Stimulated activated CD4-positive, alpha-beta T cell treated with anti-CD3 and anti-CD28 coated beads, Interleukin-4, amount 100 ng/mL, for 1 hour (primary cell): ENCODE measurements around the gene ATP11B.
A peak's percentile ranks its signal among the peaks of the same experiment; 100 is the strongest.

ENCODE experiments used
- DNase-seq: peaks from one replicate; pipeline ENCODE4 v3.0.0-alpha.2; 2020

The ATP11B gene

DNA sequence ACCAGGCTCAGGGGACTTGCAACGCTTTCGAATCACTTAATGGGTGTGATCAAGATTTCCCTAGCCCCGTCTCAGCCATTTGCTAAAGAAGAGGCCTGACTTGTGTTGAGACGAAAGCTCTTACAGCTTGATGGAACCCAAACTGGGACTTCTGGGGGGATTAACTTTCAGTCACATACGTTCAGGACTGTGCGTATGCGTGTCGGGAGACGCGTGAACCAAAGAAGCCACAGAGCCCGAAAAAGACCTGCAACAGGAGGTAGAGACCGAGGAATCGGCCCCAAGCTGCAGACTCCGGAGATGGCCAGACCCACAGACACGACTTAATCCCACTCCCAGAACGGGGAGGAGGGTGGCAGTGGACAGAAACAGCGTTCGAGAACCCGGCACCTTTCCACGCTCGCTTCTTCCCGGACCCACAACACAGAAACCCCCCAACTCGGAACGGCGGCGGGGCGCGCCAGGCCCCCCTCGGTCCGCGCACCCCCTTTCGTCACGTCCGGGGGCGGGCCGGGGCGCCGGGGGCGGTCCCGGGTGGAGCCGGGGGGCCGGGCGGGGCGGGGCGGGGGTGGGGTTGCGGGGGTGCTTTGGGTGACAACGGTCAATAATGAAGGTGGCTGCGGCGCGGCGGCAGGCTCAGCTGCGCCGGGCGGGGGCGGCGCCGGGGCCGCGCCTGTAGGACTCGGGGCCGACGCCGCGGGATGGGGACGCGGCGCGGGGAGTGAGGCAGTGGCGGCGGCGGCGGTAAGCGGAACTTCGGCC is at the start of gene ATP11B:
Gene ATP11B (plus strand): TSS at position 604 of the 762 bp plus-strand sequence. CDS start 256 bp downstream, outside the sequence.
- peak; percentile 78 for DNase-seq

DNA sequence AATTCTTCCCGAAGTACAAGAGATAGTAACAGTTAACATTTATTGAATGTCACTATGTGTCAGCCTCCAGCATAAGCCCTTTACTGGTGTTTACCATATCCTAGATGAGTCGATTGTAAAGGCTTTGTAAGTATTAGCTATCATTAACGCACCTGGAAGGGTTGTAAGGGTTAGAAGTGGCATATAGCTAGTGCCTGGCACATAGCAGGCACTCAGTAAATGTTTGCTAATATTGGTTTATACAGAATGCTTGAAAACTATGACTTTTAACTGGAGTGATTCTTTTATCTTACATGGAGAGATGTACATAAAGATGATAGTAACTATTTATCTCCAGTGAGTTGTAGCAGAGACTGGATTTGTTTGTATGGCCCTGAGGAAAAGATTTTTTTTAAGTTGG is 46.3 kb upstream of the ATP11B start:
- DNase-seq: no peak

DNA sequence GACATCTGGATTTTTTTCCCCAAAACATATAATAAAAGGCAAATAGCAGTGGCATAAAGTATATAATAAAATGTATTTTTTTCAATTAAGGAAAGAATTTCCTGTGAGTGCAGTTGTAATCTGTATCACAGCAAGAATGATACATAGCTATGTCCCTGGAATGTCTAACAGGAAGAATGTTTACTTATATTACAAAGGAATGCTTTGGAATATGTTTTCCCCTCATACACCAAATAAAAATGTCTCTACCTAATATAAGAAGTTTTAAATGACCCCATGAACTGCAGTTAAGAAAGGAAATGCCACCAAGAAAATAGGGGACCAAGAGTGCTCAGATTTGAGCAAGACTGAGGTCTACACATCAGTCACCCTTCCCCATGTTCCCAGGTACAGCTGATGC is 38.0 kb upstream of the ATP11B start:
- no peak for DNase-seq

DNA sequence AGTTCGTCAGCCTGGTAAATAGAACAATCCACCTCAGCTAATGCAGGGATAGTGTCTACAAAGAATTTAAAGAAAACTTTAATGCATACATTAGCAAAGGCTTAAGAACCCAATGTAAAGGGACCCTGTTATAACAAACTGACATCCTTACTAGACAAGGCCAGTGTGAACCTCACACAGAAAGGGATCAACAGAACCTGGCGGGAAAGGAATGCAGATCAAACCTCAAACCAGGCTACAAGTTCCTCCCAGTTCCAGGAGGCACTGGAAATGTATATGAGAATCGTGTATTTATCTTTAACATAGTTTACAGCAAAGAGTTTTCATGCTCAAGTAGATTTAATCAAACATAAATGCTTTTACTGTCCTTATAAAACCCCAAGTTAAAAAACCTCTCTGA is 37.6 kb upstream of the ATP11B start:
- DNase-seq: no peak

DNA sequence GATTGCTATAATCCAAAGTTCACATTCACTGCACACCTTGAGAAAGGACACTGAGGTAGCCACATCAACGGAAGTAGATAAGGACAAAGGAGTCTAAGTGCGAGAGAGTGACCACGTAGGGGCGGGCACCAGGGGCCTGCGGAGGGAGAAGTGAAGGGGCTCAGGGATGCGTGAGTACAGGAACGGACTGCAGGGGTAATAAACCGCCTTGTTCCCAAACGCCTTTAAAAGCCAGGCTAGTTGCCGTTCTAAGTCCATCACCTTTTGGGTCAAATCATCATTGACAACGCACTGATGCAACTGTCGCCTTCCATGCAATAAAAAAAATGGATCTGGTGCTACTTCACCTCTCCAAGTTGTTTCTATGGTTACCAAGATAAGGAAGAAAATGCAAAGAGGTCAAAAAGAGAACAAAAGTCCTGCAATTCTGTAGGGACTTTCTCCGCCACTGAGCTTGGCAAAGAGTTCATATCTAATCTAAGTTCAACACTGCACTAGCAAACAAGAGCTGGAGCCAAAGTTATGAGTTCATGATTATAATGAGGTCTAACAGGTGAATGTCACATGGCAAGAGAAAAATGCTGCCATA is 32.6 kb upstream of the ATP11B start:
- no peak for DNase-seq

DNA sequence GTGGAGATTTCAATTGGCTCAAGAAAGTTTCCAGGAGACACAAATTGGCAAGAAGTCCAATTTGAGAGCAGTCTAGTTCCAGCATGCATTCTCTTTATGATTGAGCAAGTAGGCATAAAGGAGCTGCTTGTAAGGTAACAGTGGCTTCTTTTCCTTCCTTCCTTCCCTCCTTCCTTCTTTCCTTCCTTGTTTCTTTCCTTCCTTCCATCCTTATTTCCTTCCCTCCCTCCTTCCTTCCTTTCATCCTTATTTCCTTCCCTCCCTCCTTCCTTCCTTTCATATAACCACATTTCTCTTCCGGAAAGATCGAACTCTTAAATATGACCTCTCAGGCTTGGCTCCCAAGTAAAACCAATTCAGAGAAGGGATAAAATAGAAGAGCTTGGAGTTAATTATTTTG is 29.4 kb upstream of the ATP11B start:
- DNase-seq: no peak

DNA sequence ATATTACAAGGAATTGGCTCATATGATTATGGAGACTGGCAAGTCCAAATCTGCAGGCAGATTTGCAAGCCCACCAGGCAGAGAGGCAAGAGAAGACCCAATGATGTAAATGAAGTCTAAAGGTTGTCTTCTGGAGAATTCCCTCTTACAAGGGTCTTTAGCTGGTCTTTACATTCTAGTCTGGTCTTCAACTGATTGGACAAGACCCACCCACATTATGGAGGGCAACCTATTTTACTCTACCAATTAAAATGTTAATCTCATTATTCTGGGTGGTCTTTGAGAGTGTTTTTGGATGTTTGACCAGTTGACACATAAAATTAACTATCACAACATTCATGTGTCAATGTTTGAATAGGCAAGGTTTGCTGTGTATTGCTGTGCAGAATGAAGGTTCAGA is 28.0 kb upstream of the ATP11B start:
- no peak for DNase-seq

DNA sequence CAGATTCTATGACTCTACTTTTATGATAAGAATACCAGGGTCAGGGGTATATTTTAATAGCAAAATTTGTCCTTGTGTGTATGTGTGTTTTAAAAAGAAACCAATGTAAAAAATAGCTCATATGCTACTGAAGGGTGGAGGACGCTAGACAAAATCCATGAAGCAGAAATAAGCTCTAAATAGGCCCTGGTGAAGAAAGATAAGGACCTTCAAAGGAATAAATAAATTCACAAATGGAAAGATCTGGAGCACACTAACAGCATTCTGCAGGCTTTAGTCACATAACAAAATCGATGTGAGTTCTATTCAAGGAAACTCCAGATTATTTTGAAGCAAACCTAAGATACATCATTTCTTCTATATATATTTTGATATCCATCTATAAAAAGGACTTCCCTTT is 27.2 kb upstream of the ATP11B start:
- DNase-seq: no peak

DNA sequence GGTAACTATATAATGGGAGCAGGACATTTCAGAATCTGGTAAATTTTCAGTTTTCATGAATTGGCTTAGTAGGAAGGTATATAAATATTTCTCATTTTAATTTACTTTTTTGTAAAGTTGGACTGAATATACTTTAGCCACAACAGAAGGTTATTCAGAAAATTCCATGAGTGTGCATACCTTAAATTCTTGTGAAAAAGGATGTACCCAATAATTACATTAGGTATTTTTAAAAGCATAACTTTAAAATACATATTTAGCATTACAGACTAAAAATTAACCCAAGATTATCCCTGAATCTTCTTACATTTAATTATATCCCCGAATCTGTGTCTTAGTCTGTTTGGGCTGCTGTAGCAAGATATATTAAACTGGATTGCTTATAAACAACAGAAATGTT is 24.9 kb upstream of the ATP11B start:
- no peak for DNase-seq

DNA sequence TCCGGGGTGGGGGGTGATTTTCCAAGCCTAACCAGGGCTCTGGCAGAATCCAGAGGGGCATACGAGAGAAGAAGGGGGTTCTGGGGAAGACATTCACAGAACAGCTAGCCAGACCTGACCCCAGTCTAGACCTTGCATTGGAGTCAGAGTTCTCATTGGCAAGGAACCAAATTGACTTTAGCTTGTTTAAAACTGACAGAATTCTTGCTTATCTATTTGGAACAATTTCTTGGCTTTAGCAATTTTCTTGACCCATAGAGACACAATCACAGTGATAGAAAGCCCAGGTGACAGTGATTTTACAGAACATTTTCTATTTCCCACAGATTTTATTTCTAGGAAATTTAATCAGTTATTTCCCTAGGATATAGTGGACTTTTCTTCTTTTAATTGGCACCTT is 23.6 kb upstream of the ATP11B start:
- DNase-seq: no peak

DNA sequence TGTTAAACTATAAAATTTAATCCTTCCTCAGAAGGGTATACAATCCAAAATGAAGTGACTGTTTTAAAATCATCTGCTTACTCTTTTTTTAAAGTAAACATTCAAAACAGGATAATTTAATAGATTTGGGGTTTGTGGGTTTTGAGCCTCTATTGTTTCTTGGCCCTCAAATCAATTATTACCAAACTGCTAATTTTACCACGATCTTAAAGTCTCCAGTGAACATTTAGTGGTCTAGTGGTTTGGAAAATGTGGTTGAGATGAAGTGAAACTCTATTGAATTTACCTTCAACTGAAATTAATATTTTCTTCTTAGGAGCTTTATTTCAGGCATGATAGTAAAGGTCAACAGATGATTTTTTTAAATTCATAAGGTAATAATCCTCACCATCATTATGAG is 11.2 kb upstream of the ATP11B start:
- no peak for DNase-seq

DNA sequence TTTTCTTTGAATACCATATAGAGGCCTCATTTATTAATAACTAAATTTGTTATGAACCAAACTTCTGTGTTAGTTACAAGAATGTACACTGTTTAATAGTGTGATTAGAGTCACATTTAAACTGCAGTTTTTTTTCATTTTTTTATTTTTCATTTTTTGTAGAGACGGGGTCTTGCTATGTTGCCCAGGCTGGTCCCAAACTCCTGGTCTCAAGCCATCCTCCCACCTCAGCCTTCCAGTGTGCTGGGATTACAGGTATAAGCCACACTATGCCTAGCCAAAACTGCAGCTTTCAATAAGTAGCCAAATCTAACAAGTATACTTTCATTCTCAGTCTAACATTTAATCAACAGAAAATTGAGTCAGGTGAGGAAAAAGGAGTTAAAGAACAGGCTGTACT is 10.2 kb upstream of the ATP11B start:
- no peak for DNase-seq

DNA sequence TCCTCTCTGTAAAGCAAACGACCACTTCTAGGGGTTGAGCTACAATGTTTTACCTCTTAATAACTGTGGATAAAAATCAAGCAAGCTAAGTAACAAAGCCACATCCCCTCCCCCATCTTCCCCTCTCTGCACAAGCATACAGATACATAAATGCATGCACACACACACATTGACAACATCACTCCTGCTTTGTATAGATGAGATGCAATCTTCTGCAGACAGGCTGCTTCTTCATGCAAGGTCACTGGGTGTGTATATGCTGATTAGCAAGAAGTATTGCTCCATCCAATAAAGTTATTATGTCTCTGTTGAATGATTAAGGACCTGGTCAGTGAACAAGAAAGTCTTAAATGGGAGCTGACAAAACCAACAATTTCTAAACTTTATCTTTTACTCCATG is 8.8 kb upstream of the ATP11B start:
- DNase-seq: no peak

DNA sequence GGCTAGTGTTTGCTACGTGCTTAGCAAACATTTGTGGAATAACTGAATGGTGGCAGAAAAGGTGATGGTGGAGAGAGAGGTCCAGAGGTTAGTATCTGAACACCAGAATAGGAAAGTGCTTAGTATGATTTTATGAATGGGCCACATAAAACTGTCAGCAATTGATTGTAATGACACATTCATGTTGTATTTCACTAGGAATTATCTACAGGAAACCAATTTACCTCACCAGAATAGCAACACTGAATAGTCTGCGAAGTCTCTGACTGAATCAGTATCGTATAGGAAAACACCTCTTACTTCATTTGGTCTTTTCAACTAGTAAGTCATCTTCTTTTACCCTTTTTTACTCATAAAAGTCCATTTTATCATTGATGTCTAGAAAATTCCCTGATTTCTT is 8.2 kb upstream of the ATP11B start:
- no peak for DNase-seq

DNA sequence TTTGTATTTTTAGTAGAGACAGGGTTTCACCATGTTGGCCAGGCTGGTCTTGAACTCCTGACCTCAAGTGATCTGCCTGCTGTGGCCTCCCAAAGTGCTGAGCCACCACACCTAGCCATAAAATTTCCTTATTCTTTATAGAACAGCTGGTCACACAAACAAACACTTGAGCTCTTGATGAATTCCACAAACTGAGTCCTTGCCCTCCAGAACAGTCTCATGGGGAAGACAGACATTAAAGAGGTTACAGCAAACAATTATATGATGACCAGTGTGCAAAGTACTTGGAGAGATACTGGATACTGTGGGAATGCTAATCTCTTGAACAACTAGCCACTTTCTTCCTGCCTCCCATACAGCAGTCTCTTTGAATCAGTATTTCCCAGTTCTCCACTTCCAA is 7.5 kb upstream of the ATP11B start:
- DNase-seq: no peak

DNA sequence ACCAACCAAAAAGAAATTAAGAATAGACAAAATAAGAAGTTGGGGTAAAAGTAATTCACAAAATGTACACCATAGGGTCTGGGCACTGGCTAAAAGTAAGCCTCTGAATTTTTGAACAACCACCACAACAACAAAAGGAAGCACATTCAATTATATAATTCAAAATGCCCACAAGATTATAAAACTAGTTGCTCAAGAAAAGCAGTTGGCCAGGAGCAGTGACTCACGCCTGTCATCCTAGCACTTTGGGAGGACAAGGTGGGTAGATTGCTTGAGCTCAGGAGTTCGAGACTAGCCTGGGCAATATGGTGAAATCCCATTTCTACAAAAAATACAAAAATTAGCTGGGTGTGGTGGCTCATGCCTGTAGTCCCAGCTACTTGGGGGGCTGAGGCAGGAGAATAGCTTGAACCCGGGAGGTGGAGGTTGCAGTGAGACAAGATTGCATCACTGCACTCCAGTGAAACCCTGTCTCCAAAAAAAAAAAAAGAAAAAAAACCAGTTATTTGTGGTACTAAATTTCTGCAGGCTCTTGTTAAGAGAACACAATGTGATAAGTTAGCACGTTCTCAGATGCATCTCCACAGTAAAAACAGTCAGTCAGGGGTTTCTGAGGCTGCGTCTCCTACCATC is 6.6 kb upstream of the ATP11B start:
- no peak for DNase-seq

DNA sequence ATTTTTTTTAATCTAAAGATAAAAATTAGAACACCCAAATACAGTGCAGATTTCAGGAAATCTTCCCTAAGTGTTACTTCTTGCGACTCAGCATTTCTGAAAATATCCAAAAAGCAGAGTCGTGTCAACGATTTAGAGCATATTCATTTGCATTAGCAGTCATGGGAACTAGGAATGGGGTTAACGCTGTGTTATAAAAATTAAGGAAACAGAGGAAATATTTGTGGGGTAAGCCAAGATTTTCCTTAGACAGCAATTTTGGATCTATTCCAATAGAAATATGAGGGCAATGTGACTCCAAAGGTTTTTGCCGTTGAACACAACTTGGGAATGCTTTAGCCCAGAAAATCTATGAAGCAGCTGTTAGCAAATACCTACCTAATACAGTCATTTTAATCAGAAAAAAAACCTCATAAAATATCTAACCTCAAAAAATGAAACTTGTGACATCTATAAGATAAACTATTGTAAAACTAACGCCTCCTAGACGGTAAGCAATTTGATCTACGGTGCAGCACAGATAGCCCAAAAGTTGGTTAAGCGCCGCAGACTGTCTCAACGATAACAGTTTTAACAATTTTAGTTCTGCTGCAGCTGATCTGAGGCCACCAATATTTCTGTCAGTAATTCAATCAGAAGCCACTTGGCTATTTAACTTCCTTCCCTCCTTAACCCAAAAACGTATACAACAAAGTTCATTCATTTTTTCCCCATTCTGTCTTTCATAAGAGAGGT is 5.8 kb upstream of the ATP11B start:
- no peak for DNase-seq

DNA sequence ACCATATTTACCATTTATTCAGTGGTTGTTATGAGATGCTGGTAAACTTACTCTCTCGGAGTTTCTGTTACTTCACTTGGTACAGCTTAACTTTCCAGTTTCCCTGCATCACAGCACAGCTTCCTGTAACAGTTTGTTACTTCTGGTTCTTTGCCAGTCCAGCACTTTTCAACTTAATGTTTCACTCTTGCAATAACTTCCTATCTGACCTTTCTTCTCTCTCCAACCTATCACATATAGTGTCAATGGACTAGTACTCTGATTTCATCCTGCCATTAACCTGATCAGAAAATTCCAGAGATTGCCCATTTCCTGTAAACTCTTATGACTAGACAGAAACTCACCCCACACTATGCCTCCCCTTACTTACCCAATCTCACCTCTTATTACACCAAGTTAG is 3.9 kb upstream of the ATP11B start:
- DNase-seq: no peak

DNA sequence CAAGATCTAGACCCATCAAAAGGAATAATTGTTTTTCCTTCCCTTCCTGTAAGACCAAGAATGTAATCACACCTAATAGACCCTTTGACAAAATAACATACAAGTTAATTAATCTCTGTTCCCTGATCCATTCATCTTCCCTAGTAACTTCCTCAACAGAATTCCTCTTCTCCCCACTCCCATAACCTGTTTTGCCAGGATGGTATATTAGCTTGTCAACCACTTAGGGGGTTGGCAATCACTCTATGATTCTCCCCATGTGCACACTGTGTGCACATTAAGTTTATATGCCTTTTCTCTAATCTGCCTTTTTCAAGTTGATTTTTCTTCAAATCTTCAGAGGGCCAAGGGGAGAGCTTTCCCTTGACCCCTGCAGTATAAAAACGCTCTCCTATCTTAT is 2.7 kb upstream of the ATP11B start:
- no peak for DNase-seq

DNA sequence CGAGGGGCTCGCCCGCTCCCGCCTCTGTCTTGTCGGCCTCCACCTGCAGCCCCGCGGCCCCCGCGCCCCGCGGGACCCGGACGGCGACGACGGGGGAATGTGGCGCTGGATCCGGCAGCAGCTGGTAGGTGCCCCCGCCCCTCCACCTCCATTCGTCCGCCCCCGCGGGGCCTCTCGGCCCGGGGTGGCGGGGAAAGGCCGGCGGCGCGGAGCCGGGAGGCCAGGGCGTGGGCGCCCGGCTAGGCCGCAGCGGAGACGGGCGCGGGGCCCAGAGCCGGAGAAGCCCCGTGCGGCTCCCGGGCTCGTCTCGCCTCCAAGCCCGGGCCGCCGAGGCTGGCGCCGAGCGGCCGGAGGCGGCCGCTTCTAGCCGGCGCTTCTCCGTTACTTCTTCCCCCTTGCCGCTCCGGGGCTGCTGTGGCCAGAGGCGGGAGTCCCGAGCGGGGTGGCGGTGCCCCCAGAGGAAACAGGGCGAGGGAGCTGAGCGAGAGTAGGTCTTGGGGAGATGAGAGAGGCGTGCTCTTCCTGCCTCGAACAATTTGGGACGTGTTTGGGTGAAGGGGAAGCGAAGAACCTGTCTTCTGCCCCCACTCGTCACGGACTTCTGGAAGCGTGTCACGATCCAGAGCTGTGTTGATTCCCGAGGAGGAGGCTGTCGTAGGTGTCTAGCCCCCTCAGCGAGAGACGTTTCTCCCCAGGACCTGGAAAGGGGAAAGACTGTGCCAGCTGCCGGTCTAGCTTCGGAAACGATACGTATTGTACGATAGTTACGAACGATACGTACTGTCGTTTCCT is 555 bp downstream of the ATP11B start:
- peak; percentile 62 for DNase-seq

DNA sequence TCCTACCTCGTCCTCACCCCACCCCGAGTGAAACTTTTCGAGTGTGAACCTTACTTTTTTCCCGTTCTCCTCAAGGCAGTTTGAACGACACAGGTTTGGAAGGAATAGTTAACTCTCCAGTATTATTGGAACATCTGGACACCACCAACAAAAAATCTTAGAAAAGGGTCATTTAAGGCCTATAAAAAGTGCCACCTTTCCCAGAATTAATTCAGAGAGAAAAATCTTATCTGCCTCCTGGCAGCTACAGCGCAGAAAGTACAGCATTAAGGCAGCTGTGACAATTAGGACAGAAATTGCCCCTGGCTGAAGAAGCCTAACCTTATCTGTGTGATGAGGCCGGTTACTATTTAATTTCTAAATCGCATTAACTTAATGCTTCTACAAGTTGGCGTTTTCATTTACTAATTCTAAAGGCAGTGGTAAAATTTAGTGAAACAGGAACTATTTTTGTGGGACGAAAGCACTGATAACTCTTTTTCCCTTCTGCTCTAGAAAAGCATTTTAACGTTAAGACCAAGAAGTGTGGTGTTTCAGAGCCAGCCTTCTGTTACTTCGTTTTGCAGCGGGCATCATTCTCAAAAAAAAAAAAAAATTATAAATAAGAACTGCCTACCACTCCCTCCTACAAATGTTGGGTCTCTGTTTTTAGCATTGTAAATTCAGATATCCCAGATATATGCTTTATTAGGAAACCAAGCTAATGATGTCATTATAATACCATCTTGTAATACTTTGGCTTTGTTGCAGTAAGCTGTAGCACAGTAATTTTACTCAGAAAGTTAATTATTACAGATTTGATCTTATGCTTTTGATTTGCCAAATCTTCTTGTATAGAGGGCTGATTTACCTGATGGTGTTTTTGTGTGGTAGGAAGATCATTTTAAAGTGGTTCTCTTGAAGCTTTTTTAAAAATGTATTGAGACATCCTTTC is 1.4 kb downstream of the ATP11B start:
- DNase-seq: no peak

DNA sequence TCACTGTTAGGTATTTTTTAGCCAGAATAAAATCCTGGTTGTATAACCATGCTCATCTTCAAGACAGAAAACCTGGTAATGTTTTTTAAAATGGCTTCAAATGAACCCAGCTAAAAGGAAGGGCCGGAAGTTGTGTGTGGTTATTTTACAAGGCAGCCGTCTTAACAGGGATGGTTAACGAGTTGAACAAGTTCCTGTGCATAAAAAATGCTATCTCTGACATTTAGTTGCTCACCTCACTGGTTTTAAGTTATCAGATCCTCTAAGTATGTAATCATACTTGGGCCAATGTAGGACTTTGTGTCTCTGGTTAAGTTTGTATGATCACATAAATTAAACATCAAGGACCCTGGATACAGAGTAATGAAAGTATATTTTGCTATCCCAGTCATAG is 2.1 kb downstream of the ATP11B start:
- DNase-seq: no peak
